GM19238 (cell line): ENCODE measurements around the gene MCRIP2.

Experiments used
- DNase-seq: peaks from one replicate; pipeline ENCODE4 v3.0.0; 2011; ENCODE audit warnings: low spot score; ENCODE audit not compliant: insufficient read length

MCRIP2 gene

GRCh38 chr16:648071-648780, 6.6 kb downstream of the MCRIP2 start:
- DNase-seq = no peak

GRCh38 chr16:648781-649589, 7.4 kb downstream of the MCRIP2 start, which contains the start of gene WDR90:
Gene WDR90, plus strand, starts transcription at chr16:649365. Its CDS starts 52 bp downstream, at chr16:649417.
- peak; percentile 100 for DNase-seq

GRCh38 chr16:649631-650030, 8.0 kb downstream of the MCRIP2 start:
- peak; percentile 63 for DNase-seq

GRCh38 chr16:651844-652243, 10.2 kb downstream of the MCRIP2 start:
- no peak for DNase-seq

- DNase-seq = no peak
Observed at GRCh38 chr16:652454-653305, 11.1 kb downstream of the MCRIP2 start.

- DNase-seq = no peak
Observed at GRCh38 chr16:654034-654433, 12.4 kb downstream of the MCRIP2 start.

- DNase-seq = no peak
Observed at GRCh38 chr16:657487-657886, 15.9 kb downstream of the MCRIP2 start.

- DNase-seq = no peak
Observed at GRCh38 chr16:658679-659571, 17.3 kb downstream of the MCRIP2 start.

- no peak for DNase-seq
Observed at GRCh38 chr16:659618-660017, 18.0 kb downstream of the MCRIP2 start.

GRCh38 chr16:660132-660458, 18.5 kb downstream of the MCRIP2 start:
- no peak for DNase-seq

GRCh38 chr16:660459-661183, 19.0 kb downstream of the MCRIP2 start:
- DNase-seq = peak; percentile 93

GRCh38 chr16:661184-661821, 19.7 kb downstream of the MCRIP2 start:
- DNase-seq = no peak

- DNase-seq = no peak
Observed at GRCh38 chr16:662095-662494, 20.5 kb downstream of the MCRIP2 start.

- no peak for DNase-seq
Observed at GRCh38 chr16:662597-662996, 21.0 kb downstream of the MCRIP2 start.

- no peak for DNase-seq
Observed at GRCh38 chr16:666572-666971, 24.9 kb downstream of the MCRIP2 start.

- no peak for DNase-seq
Observed at GRCh38 chr16:667113-667779, 25.6 kb downstream of the MCRIP2 start.

GRCh38 chr16:667780-668518, 26.3 kb downstream of the MCRIP2 start, which contains the start of gene RHOT2:
Gene RHOT2, plus strand, starts transcription at chr16:668132. Its CDS starts 68 bp downstream, at chr16:668200.
- DNase-seq = peak; percentile 99

- DNase-seq = no peak
Observed at GRCh38 chr16:668519-669171, 27.0 kb downstream of the MCRIP2 start.
